ENCODE results near the gene GSTA3. TPM values are rescaled to one million over a fixed set of nuclear protein-coding genes. Genes with fewer than 3 reads are reported as not detected.
"Not testable (repeated sequence)": the region's sequence is repeated elsewhere in the genome, so short reads cannot be mapped to it uniquely, and the experiment has no call there.

Gene GSTA3
- polyA plus RNA-seq (ENCODE audit: insufficient read length), result not detected

- no peak for DNase-seq
Observed at GRCh38 chr6:52909531-52909930, at the start of gene GSTA3. Gene GSTA3, minus strand, starts transcription at chr6:52909698. Its CDS starts 3,864 bp downstream, at chr6:52905834.

DNA sequence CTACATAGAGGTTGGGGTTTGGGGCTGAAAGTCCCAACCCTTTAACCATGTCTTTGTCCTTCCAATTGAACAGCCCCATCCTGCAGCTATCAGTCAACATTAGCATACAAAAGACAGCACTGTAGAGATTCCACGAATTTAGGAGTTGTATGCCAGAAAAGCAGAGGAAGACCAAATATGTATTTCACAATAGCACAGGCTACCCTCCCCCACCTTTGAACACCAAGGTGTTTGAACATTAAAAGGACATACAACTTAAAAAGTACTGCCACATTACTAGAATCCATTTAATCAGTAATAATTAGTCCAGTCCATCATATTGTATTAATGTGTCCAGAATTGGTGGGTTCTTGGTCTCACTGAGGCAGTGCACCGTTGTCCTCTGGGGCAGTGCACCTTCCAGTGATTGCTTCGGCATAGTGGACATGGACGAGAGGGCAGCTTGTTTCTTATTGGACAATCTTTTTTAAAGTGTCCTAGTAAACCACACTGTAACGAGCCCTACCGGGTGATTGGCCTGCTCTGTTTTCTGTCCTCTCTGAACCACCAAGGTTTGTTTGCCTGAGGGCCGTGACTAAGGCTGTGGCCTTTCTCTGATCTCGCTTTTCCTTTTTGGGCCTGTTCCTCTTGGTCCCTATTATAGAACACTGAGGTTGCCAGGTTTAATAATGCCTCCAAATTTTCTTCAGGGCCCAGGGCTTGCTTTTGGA is 49.2 kb upstream of the GSTA3 start:
- DNase-seq, result no peak

GRCh38 chr6:52955871-52956270 is 46.4 kb upstream of the GSTA3 start:
- DNase-seq, result no peak

- no peak for DNase-seq
Observed at GRCh38 chr6:52953911-52954839, 44.7 kb upstream of the GSTA3 start.

DNA sequence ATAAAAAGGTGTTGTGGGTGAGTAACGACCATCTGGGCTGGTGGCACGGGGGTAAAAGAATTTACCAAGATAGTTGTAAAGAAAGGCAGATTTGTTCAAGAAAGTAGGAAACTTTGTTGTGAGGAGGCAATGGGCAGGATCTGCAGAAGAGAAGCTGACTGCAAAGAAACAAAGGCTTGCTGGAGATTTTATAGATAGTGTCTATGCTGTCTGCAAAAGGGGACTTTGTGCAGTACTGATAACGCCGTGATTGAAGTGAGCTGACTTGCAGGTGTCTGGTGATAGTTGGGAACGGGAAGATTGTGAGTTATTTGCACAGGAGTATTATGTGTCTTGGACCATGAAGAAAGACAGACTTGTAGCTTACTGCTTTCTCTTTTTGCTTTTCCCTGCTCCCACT is 36.8 kb upstream of the GSTA3 start:
- no peak for DNase-seq

GRCh38 chr6:52942821-52943220 is 33.3 kb upstream of the GSTA3 start:
- not testable (repeated sequence) for DNase-seq

DNA sequence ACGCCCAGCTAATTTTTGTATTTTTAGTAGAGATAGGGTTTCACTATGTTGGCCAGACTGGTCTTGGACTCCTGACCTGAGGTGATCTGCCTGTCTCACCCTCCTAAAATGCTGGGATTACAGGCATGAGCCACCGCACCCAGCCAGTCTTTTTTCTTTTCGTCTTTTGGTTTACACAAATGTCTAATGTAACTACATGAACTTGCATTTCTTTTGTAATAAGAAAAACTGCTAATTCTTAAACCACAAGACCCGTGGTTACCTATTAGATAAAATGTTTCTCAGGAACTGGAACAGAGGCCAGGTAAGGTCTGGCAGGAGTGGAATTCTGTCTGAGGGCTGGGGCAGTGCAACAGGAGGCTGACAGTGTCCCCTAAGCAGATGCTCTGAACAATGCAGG is 32.7 kb upstream of the GSTA3 start:
- no peak for DNase-seq

GRCh38 chr6:52937908-52938307 is 28.4 kb upstream of the GSTA3 start:
- DNase-seq, result no peak

GRCh38 chr6:52933778-52934177 is 24.3 kb upstream of the GSTA3 start:
- DNase-seq, result no peak

- DNase-seq, result no peak
Observed at GRCh38 chr6:52931351-52931750, 21.9 kb upstream of the GSTA3 start.

- no peak for DNase-seq
Observed at GRCh38 chr6:52929321-52930164, 20.0 kb upstream of the GSTA3 start.

- DNase-seq, result no peak
Observed at GRCh38 chr6:52927451-52927850, 18.0 kb upstream of the GSTA3 start.

DNA sequence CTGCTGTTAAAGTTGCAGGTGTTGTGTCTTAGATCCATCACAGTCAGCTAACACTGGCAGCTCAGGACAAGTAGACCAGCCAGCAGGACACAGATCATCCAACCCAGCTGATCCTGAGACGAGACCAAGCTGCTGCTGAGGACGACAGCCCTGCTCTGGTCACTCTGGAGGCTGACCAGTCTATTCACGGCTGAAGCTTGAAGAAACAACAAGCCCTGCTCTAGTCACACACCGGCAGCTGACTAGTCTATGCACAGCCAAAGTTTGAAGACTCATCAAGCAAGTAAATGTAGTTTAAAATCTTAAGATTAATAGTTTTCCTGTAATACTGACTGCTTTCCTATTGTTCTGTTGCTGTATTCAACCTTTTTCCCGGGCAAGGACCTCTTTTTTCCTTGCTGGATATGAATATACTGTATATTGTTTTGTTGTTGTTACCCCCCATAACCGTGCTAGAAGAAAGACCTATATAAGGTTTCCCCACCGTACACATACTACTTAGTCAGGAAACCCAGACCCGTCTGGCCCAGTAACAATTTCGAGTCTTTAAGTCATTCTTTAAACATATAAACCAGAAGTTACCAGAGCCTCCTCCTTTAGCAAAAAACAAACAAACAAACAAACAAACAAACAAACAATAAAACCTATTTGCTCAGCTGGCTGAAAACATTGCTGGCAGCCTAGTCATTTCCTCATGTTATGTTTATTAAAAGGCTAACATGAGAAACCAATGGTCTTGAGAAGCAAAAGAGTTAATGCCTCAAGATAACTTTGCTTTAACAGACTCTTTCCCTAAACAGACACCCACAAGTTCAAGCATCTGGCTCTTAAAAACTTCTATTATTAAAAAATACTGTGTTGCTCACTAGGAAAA is 16.7 kb upstream of the GSTA3 start:
- DNase-seq, result no peak

DNA sequence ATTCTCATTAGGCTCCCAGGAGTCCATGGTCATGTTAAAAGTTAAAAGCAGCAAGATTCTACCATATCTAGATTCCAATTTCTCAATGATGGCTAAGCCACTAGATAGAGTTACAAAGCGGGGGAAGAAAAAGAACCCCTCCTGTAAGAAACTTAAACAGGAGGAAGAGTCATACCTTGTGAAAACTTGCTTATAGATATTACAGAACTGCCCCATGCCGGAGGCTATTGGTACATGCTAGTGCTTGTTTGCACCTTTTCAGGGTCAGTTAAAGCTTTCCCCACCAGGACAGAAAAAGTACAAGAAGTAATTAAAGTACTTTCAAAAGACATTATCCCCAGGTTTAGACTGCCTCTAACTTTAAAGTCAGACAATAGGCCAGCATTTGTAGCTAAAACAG is 15.5 kb upstream of the GSTA3 start:
- DNase-seq, result no peak

GRCh38 chr6:52923689-52924088 is 14.2 kb upstream of the GSTA3 start:
- DNase-seq, result not testable (repeated sequence)

GRCh38 chr6:52922161-52922560 is 12.7 kb upstream of the GSTA3 start:
- DNase-seq, result no peak

DNA sequence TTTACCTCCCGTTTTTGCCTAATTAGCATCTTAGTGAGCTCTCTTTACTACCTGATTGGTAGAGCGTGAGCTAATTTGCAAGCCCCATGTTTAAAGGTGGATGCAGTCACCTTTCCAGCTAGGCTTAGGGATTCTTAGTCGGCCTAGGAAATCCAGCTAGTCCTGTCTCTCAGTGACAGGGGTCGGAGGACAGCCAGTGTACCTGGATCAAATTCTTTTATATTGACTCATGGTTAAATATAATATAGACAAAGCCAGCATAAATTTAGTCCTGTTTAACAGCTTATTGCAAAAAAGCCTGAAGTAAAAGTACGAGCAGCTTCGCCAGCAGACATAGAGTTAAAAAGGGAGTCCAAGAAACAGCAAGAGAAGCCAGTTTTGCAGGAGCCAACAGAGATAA is 12.2 kb upstream of the GSTA3 start:
- DNase-seq, result no peak

- not testable (repeated sequence) for DNase-seq
Observed at GRCh38 chr6:52919511-52919910, 10.0 kb upstream of the GSTA3 start.

GRCh38 chr6:52918771-52919170 is 9.3 kb upstream of the GSTA3 start:
- DNase-seq, result not testable (repeated sequence)

DNA sequence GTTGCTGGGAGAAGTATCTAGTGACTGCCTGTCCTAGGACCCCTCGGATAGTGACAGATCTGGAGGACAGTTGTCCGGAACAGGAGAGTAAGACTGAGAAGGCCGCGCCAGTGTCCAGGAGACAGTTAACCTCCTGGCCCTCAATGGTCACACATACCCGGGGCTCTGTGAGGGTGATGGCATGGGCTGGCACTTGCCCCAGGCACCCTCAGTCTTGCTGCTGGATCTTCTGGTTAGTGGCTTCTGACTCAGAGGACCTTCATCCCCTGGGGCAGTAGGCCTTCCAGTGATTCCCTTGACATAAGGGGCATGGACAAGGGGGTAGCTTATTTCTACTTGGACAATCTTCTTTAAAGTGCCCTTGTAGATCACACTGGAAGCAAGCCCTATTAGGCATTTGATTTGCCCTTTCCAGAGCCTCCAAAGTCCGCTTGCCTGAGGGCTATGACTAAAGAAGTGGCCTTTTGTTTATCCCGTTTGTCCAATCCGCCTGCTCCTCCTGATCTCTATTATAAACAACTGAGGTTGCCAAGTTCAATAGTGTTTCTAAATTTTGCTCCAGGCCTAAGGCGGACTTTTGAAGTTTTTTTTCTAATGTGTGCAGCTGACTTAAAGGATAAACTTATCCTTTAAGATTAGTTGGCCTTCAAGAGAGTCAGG is 8.7 kb upstream of the GSTA3 start:
- DNase-seq, result not testable (repeated sequence)

DNA sequence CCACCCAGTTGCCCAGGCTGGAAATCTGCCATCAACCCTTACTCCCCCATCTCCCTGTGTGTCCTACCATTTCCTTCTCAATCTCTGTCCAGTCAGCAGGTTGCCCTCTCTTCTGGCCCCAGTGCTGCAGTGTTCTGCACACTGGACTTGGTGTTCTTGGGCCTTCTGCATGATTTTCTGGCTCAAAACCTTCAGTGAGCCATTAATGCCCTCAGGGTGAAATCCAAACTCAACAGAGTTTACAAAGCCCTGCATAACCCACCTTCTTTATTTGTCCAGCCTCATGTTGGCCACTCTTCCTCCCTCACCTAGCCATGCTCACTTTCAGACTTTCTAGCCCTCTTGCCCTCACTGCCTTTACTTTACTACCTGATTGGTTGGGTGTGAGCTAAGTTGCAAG is 5.0 kb upstream of the GSTA3 start:
- no peak for DNase-seq

Data from hindlimb muscle (tissue), 1 donor.